GM23248 (cell line): ENCODE measurements around the gene SLC10A3.

Experiments
- EZH2 ChIP-seq: fragments of 200-600 bp; sonication (generic); IDR thresholded peaks from 2 replicates; pipeline ENCODE4 v1.6.1; 2018; ENCODE audit warnings: antibody characterized with exemption, mild to moderate bottlenecking; ENCODE audit not compliant: insufficient read depth, poor library complexity, severe bottlenecking
- EZH2phosphoT487 ChIP-seq: fragments of 200-600 bp; sonication (generic); IDR thresholded peaks from 2 replicates; pipeline ENCODE4 v1.6.1; 2018; ENCODE audit warnings: antibody characterized with exemption, moderate library complexity, mild to moderate bottlenecking, low read depth; ENCODE audit not compliant: insufficient read depth

DNA sequence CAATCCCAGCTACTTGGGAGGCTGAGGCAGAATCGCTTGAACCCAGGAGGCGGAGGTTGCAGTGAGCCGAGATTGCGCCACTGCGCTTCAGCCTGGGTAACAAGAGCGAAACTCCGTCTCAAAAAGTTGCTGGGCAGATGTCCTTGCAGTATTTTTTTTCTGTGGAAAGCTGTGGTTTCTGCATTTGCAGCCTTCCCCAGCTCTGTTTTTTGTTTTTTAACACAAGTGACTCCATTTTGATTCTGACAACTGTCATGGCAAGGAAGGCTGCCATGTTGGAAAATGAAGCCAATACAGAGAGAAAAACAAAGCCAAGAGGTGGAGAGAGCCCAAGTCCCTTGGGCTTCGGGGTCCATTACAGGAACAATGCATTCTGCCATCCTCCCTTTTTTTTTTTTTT is 11.7 kb upstream of the SLC10A3 start:
- TF ChIP-seq EZH2phosphoT487 (no peak), EZH2 (no peak)
